ENCODE measurements around the gene EIF1.
"Not testable (repeated sequence)": the region's sequence is repeated elsewhere in the genome, so short reads cannot be mapped to it uniquely, and the experiment has no call there.

EIF1 gene

DNA sequence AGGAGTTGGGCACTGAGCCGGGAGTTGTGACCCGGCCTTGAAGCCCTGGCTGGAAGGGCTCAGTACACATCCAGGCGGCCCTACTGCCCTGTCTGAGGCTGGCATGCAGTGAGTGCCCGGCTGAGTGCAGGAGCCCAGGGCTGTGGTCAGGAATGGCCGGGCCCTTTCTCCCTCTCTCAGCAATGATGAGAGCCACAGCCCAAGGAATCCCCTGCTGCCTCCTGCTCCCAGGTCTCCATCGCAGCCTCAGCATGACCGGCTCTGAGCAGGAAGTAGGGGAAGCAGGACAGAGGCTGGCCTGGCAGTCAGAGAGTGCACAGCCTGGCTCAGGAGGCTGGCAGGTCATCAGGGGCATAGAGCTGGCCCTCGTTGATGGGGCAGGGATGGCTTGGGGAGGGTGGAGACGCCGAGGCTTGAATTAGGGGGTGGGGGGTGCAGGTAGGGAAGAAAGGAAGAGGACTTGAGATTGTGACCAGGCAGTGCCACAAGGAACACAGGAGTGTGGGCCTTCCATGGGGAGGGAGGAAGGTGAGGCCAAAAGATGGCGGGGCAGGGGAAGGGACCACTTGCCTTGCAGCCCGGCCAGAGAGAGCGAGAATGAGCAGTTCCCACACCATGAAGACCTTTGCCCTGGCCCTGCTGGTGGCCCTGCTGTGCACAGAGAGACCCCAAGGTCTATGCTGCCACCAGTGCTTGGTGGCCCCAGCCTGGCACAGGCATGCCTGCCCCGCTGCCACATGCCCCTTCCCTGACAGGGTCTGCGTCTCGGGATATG lies 32.2 kb upstream of the EIF1 start:
- DNase-seq = no peak

DNA sequence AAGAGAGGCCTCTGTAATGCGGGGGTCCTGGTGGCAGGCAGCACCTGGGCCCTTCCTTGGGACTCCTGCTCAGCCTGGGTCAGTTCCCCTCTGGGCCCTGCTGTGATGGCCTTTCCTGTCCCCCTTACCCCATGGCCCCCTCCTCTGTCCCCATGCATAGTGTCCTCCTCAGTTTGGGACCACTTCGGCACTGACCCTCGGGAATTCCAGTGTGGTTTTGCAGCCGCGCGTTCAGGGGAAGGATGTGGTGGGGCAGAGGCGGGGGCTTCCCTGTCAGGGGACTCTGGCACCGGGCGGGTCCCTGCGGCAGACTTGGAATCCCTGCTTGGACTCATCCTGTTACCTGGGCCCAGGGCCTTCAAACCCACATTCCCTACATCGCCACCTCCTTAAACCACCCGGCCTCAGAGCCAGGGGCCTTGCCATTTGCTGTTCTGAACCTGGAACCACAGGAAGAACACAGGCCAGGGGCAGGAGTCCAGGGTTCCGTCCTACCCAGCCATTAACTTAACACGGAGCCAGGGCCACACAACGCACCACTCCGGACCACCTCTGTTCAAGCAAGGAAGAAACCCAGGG lies 31.4 kb upstream of the EIF1 start:
- no peak for DNase-seq

DNA sequence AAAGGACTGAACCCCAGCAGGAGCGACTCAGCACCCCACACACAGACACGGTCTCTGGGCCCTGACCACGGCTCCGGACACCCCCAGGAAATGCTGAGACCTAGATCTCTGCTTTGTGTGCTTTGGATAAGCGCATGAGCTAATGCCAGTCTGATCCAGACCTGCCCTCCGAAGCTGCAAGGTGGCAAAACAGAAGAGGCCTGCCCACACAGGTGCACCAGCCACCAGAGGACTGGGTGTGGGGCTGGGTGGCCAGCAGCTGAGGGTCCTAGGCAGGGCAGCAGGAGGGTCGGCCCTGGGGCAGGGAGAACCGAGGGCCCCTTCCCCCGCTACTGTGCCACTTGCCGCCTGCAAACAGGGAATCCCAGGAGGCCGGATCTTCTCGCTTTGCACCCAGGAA lies 30.7 kb upstream of the EIF1 start:
- no peak for DNase-seq

DNA sequence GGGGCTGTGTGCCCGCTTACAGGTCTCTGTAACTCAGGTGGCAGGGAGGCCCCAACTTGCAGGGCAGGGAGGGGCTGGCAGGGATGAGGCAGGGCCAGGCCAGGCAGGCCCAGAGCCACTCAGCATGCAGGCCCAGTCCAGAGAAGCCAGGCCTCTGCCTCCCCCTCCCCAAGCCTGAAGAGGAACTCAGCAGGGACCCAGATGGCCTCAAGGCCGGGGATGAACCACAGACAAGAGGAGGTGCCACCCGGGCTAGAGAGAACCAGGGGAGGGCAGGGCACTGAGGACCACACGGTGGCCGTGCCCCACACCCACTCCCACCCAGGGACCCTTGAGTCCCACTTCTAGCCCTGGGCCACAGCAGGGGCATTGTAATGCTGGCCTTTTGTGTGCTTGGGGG lies 29.8 kb upstream of the EIF1 start:
- DNase-seq = no peak

DNA sequence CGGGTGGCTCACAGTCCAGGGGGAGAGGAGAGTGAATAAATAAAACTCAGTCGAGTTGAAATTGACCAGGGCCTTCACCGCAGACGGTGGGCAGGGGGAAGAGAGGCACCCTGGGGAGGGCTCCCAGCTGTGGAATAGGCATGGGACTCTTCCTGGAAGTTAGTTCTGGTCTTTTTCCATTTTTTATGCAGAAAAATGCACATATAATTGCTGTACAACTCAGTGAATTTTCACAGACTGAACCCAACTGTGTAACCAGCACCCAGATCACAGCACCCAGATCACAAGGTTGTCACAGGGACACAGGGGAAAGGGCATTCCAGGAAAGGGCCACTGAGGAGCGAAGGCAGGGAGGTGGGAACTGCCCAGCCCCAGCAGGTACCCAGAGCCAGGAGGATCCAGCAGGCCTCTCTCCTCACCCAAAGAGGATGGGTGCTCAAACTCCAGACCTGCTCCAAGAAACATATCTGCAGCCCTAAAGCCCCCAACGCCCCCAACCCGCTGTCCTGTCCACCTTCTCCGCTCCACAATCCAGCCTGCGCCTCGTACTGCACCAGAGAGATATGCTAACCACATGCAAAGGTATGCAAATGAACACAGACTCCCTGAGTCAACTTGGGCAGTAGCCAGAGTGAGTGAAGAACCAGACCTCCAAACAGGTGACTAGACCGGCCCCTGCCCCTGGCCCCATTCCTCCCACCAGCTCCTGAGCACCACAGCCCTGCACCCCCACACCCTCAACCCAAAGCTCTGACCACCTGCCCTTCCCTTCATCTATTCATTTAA lies 29.1 kb upstream of the EIF1 start:
- no peak for DNase-seq

DNA sequence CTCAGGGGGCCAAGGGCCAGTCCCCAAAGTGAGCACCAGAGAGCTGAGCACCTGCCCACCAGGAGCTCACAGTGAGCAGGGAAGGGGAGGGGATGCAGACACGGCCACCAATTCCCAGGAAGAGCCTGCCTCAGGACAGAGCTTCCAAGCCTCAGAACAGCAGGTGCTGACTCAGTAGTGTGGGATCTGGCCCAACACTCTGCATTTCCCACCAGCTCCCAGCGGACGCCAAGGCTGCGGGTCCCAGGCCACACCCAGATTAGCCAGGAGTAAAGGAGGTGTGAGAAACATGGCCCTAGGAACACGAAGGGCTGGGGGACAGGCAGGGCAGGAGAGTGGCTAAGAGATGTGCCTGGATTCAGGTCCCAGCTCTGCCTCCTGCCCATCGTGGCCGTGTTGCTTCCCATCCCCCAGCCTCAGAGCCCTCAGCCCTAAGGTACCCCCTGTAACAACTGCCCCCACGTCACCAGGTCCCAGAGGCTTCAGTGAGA lies 28.4 kb upstream of the EIF1 start:
- no peak for DNase-seq

DNA sequence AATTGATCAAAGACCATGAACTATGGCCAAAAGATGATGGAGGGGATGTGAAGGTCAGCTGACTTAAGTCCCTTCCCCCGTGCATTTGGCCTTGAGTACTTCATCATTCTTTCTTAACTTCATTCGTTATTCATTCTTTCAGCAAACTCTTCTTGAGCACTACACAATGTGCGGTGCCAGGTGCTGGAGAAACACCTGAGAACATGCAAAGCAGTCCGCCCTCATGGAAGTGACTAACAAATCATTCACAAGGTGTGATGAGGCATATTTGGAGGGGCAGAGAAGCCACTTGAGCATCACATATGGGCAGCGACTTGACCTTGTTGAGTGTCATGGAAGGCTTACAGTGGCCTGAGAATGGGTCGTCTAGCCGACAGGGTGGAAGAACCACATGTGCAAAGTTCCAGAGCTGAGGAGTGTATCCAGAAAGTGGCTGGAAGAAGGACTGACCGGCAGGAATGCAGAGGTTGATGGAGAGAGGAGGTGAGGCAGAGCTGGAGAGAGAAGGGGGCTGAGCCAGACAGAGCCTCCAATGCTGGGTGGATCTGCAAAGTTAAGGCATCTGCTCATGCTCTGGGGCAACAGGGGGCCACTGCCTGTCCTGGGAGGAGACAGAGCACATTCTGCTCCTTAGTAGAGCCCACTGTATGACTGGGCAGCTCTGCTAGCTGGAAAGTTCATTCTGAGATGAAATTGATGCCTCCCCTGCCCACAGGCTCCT lies 25.1 kb upstream of the EIF1 start:
- no peak for DNase-seq

DNA sequence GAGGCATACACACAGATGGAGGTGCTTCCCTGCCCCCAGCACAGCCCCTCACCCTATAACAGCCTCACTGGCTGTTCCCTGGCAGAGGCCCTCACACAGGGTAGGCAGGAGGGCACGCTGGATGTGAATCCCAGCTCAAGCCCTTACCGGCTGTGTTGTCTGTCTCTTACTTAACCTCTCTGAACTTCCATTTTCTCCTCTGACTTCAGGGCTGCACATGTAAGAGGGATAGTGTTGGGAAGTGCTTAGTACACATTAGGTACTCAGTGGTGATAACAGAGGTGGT lies 24.6 kb upstream of the EIF1 start:
- no peak for DNase-seq

DNA sequence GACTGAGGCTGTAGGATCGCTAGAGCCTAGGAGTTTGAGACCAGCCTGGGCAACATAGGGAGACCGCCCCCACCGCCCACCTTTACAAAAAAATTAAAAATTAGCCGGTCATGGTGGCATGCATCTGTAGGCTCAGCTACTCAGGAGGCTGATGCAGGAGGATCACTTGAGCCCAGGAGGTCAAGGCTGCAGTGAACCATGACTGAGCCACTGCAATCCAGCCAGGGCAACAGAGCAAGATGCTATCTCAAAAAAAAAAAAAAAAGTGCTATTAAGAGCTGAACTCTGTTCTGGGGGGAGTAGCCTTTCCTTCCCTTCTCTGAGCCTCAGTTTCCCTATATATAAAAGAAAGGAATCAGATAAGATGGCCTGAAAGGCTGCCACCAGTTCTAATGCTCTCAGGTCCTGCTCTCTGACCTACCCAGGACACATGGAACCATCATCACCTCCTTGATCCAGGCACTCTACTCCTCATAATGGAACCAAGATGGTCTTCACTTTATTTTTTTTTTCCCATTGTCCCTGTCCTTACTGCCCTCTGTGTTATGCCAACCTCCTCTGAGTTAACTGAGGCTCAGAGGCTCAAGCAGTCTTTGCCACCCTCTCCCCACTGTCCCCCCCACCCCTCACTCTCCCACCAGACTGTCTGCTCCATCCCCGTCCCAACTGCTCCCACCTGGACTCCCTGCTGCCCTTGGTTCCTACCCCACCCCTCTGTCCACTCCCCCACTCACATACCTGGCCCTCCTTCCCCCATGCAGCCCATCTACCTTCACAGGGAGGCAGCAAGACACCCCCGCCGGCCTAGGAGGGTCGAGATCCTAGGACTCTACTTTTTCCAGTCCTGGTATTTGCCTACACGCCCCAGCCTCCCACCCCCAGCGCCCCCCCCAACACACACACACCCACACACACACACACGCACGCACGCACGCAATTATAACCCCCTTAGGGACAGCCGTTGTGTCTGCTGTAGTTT lies 23.8 kb upstream of the EIF1 start:
- no peak for DNase-seq

DNA sequence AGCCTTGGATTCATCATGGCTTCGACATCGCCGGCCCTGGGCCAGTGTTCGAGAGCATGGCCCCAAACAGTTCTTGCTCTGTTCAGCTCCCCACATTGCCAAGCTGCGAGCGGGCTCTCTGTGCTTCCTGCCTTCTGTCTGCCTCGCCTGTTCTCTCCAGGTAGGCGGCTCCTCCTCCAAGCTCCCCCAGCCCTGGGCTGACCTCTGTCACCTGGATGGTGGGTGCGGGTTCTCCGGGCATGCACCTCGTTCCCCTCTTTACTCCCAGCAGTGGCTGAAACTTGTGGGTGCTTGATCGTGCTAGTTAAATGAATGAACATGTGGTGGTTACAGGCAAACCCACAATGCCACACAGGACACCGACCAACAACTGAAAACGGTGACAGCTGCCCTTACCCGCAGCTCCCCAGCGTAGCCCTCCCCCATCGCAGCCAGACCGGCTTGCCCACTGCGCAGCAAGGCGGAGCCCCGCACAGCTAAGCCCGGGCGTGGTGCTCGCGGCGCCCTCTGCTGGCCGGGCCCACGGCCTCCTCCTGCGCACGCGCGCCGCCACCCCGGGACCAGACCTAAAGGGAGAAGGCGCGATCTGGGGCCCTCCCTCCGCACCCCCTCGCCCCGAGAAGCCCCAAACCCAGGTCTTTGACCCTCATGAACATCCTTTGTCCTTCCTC lies 23.0 kb upstream of the EIF1 start:
- peak; percentile 82 for DNase-seq

DNA sequence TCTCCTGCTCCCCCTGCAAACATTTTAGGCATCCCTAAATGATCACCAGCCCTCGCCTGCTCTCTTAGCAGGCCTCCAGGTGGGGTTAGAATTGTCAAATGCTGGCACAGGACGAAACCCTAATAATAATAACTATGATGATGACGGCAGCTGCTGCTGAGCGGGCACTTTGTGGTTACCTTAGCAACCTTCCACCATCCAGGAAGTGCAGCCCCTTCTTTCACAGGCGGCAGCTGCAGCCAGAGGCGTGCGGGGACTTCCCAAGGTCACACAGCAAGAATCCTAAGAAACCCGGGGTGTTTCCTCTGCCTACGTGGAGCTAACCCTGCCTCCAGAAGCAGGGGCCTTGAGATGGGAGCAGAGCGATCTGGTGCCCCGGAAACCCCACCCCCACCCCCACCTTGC lies 22.4 kb upstream of the EIF1 start:
- DNase-seq = peak; percentile 49

DNA sequence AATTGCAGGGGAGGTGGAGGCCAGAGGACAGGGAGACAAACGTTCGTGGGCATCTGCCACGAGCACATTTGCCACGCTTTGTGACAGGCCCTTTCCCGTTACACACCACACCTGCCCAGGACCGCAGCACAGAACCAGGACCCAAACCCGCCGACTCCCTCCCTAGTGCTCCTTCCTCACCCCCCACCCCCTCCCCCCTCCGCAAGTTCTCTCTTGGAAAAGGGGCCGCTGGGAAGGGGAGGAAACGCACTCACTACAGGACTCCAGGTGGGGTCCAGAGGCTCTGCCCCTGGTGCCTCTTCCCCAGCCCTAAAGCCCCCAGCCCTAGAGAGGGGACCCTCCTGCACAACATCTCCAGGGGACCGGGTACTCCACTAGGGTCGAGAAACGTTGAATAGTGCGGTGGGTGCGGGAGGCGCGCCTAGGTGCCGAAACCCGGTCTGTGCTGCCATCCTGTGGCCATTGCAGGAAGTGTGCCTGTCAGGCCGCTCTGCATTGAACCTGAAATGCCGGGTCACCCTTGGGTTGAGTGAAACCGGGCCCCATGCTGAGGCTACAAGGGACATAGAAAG lies 21.9 kb upstream of the EIF1 start:
- DNase-seq = peak; percentile 87

DNA sequence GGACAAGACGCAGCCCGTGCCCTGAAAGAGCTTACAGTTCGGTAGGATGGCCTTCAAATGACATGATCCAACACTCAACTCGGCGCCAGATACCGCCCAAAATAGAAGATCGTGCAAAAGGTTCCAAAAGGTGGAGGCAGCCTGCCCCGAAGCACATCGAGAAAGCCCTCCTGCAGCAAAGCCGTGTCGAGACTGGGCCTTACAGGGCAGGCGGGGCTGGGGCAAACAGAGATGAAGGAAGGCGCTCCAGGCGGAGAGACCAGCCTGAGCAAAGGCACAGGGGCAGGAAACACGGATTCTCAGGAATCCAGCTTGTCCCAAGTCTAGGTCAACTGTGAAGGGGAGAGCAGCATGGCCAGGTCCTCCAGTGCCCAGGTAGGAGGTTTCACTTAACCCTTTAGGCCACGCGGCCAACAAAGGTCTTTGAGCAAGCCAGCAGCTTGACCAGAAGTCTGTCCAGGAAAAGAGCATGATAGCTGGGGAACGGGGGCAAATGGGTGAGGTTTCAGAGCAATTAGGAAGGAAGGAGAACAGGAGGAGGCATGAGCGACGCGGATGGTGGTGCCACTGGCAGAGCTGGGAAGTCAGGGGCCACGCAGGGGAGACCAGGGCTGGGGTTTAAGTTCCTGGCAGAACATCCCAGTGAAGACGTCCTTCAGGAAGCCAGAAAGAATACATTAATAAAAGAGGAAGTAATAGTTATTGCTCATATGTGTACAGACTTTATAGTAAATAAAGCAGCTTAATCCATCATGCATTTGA lies 21.2 kb upstream of the EIF1 start:
- DNase-seq = no peak

DNA sequence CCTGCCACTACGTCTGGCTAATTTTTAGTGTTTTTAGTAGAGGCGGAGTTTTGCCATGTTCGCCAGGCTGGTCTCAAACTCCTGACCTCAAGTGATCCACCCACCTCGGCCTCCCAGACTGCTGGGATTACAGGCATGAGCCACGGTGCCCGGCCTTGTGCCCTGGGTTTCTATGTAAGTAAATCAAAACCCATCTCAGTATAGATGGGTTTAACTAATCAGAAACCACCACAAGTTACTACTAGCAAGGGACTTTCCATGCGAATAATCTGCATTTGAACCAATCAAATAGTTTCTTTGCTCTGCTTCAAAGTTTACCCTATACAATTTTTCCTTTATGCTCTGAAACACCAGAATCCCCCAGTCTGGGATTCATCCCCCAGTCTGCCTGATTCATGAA lies 16.5 kb upstream of the EIF1 start:
- no peak for DNase-seq

DNA sequence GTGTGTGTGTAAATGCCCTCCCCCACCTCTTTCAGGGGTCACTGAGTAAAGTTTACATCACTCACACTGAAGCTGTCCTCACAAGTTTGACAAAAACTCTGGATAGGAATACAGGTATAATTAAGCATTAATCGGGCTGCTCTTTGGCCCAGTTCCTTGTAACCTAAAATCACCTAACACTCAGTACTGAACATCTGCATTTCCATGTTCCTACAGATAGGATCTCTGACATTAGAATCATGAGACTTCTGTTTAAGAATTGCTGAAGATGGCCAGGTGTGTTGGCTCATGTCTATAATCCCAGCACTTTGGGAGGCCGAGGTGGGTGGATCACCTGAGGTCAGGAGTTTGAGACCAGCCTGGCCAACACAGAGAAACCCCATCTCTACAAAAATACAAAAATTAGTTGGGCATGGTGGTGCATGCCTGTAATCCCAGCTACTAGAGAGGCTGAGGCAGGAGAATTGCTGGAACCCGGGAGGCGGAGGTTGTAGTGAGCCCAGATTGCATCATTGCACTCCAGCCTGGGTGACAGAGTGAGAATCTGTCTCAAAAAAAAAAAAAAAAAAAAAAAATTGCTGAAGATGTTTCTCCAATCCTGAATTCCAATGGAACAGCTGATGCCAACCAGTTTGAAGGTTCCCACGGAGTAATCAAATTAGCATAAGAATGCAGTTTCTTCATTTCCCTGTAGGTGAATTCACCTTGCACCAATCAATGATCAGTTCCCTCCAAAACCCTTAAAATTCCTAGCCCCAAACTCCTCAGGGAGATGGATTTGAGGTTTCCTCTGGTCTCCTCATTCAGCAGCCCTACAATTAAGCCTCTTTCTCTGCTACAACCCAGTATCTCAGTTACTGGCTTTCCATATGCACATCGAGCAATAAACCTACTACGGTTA lies 13.3 kb upstream of the EIF1 start:
- not testable (repeated sequence) for DNase-seq

DNA sequence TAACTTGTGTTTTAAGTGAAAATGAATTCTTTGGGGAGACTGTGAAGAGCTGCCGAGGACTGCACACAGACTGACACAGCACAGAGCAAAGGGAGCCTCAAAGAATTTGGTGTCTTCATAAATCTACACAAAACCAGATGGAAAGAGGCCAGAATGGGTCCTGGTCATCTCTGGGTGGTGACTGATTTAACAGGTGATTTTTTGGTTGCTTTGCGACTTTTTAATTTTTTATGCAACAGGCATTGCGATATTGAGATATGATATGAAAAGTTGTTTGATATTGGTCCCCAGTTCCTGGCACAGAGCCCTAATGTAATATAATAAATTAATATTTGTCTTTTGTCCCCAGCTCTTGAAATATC lies 12.6 kb upstream of the EIF1 start:
- DNase-seq = no peak

DNA sequence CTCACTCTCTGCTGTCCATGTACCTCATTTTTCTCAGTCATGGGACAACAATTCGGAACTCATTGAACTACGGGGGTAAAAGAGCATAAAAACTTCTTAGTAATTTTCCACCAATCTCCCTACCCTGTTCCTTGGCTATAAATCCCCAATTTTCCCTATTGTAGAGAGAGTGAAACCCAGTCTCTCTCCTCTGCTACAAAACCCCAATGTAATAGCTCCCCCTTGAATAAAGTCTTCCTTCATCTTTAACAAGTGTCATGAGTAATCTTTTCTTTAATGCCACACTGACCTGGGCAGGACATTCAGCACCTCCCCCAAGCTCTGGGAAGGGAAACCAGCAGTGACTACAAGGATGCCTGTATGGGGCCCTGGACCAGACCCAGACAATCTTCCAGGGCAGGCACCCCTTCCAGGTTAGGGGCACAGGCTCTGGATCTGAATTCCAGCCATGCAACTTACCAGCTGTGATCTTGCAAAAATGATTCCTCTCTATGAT lies 10.2 kb upstream of the EIF1 start:
- DNase-seq = no peak

DNA sequence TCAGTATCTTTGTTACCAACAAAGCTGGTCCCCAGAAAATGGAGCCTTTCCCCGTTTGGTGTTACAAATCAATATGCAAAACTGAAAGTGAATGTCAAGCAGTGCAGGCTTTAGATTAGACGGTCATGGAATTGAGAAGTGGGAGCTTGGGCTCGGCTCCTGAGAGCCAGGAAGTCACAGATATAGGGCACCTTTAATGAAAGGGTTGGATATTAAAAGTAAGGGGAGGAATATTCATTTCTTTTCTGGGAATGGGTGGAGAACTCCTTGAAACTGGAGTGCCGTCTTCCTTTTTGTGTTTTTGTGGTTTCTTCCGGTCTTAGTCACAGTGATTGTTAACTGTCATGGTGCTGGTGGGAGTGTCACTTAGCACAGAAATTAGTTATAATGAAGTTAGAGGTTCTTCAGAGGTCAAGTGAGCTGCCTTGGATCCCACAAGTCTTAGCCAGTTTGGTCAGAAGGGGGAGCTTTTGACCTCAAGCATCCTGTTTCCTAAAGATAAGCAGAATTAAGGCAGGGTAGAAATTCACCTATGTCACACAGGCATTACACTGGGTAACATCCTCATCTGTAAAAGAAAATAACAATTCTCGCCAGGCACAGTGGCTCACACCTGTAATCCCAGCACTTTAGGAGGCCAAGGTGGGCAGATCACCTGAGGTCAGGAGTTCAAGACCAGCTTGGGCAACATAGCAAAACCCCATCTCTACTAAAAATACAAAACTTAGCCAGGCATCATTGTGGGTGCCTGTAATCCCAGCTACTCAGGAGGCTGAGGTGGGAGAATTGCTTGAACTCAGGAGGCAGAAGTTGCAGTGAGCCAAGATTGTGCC lies 9.6 kb upstream of the EIF1 start:
- no peak for DNase-seq

Measured in activated T-cell treated with anti-CD3 and anti-CD28 coated beads for 4 hours (primary cell).